HL-60 (cell line): ENCODE measurements around the gene CYB5R2.

Source experiments
- DNase-seq, 2 experiments: peaks; one replicate each; pipeline ENCODE4 v3.0.0-alpha.2; 2010 to 2020; ENCODE audit warnings: low read depth in 1 of 2, low spot score in 1 of 2
- H3K27ac ChIP-seq: fragments of 250-450 bp; sonication (Bioruptor Pico); replicated peaks from 2 replicates; pipeline ENCODE4 v1.5.1; 2020; ENCODE audit warnings: mild to moderate bottlenecking, moderate library complexity
- H3K27me3 ChIP-seq: fragments of 250-450 bp; sonication (Bioruptor Pico); 2 replicates; pipeline ENCODE4 v1.5.1; 2021; ENCODE audit warnings: mild to moderate bottlenecking, moderate library complexity; ENCODE audit not compliant: insufficient read depth, poor library complexity, severe bottlenecking
- H3K4me3 ChIP-seq: replicated peaks from 2 replicates; pipeline ENCODE4 v1.5.1; 2011; ENCODE audit warnings: mild to moderate bottlenecking, control low read depth, low read length; ENCODE audit not compliant: insufficient read depth
- GABPA ChIP-seq: IDR thresholded peaks from 2 replicates; pipeline ENCODE4 v1.6.1; 2012; ENCODE audit warnings: low read depth
- POLR2AphosphoS5 ChIP-seq: IDR thresholded peaks from 2 replicates; pipeline ENCODE4 v1.6.1; 2012; ENCODE audit warnings: low read depth
- SPI1 ChIP-seq: IDR thresholded peaks from 2 replicates; pipeline ENCODE4 v1.6.1; 2012; ENCODE audit warnings: low read depth, mild to moderate bottlenecking, borderline replicate concordance
- TF ChIP-seq, protein P1 (sequence below): IDR thresholded peaks from one replicate; pipeline ENCODE4 v1.5.1; 2011; ENCODE audit warnings: low read length, control low read depth, inconsistent platforms; ENCODE audit not compliant: insufficient read depth
- TF ChIP-seq, protein P2 (sequence below): IDR thresholded peaks from 2 replicates; pipeline ENCODE4 v1.6.1; 2012; ENCODE audit warnings: low read depth; ENCODE audit not compliant: insufficient replicate concordance

Gene CYB5R2

DNA sequence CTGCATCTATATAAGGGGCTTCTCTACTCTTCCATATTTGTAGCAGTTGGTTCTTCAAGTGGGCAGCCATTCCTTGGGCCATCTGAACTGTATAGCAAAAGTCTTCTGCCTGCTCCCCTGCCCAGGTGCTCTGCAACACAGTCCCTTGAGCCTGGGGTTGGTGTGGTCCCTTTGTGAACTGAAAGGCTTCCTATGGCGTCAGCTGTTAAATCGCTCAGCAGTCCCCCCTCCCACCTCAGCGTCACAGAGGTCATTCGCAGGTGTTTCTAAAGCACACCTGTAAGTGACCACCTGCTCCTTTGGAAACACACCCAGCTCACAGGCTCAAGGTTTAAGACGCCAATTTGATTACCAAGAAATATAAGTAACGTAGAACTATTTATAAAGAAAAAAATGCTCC is 37.0 kb downstream of the CYB5R2 start:
- no peak for DNase-seq
- TF ChIP-seq, protein P1, sequence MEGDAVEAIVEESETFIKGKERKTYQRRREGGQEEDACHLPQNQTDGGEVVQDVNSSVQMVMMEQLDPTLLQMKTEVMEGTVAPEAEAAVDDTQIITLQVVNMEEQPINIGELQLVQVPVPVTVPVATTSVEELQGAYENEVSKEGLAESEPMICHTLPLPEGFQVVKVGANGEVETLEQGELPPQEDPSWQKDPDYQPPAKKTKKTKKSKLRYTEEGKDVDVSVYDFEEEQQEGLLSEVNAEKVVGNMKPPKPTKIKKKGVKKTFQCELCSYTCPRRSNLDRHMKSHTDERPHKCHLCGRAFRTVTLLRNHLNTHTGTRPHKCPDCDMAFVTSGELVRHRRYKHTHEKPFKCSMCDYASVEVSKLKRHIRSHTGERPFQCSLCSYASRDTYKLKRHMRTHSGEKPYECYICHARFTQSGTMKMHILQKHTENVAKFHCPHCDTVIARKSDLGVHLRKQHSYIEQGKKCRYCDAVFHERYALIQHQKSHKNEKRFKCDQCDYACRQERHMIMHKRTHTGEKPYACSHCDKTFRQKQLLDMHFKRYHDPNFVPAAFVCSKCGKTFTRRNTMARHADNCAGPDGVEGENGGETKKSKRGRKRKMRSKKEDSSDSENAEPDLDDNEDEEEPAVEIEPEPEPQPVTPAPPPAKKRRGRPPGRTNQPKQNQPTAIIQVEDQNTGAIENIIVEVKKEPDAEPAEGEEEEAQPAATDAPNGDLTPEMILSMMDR: no peak
- no peak for TF ChIP-seq POLR2AphosphoS5
- TF ChIP-seq SPI1: no peak
- TF ChIP-seq GABPA: no peak
- TF ChIP-seq, protein P2, sequence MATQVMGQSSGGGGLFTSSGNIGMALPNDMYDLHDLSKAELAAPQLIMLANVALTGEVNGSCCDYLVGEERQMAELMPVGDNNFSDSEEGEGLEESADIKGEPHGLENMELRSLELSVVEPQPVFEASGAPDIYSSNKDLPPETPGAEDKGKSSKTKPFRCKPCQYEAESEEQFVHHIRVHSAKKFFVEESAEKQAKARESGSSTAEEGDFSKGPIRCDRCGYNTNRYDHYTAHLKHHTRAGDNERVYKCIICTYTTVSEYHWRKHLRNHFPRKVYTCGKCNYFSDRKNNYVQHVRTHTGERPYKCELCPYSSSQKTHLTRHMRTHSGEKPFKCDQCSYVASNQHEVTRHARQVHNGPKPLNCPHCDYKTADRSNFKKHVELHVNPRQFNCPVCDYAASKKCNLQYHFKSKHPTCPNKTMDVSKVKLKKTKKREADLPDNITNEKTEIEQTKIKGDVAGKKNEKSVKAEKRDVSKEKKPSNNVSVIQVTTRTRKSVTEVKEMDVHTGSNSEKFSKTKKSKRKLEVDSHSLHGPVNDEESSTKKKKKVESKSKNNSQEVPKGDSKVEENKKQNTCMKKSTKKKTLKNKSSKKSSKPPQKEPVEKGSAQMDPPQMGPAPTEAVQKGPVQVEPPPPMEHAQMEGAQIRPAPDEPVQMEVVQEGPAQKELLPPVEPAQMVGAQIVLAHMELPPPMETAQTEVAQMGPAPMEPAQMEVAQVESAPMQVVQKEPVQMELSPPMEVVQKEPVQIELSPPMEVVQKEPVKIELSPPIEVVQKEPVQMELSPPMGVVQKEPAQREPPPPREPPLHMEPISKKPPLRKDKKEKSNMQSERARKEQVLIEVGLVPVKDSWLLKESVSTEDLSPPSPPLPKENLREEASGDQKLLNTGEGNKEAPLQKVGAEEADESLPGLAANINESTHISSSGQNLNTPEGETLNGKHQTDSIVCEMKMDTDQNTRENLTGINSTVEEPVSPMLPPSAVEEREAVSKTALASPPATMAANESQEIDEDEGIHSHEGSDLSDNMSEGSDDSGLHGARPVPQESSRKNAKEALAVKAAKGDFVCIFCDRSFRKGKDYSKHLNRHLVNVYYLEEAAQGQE: no peak
- Histone ChIP-seq H3K27ac (no peak overlapping the region), H3K4me3 (no peak overlapping the region), H3K27me3 (no peaks in the 10 kb centered on the region)

- Histone ChIP-seq H3K27me3 (no peaks in the 10 kb centered on the region), H3K4me3 (no peak overlapping the region), H3K27ac (no peak overlapping the region)
- TF ChIP-seq GABPA (no peak), SPI1 (no peak), POLR2AphosphoS5 (no peak)
- TF ChIP-seq, protein P1: no peak
- TF ChIP-seq, protein P2: no peak
- no peak for DNase-seq
These were observed 37.6 kb downstream of the CYB5R2 start for GRCh38 chr11:7635708-7636107.

- TF ChIP-seq, protein P1: no peak
- TF ChIP-seq, protein P2: no peak
- TF ChIP-seq SPI1 (no peak), POLR2AphosphoS5 (no peak), GABPA (no peak)
- H3K4me3 ChIP-seq: no peak overlapping the region
- no peaks in the 10 kb centered on the region for H3K27me3 ChIP-seq
- no peak overlapping the region for H3K27ac ChIP-seq
- no peak for DNase-seq
These were observed 38.2 kb downstream of the CYB5R2 start for GRCh38 chr11:7635137-7635536.
